ENCODE results near the gene TAOK3. TPM values are rescaled to one million over a fixed set of nuclear protein-coding genes. Genes with fewer than 3 reads are reported as not detected.

TAOK3 gene
- total and polyA plus RNA-seq, 2 of the 8 experiments (the other 6 are each of a cell fraction or from before 2014, with no cell fraction given): 5.2 to 9.3 TPM

DNA sequence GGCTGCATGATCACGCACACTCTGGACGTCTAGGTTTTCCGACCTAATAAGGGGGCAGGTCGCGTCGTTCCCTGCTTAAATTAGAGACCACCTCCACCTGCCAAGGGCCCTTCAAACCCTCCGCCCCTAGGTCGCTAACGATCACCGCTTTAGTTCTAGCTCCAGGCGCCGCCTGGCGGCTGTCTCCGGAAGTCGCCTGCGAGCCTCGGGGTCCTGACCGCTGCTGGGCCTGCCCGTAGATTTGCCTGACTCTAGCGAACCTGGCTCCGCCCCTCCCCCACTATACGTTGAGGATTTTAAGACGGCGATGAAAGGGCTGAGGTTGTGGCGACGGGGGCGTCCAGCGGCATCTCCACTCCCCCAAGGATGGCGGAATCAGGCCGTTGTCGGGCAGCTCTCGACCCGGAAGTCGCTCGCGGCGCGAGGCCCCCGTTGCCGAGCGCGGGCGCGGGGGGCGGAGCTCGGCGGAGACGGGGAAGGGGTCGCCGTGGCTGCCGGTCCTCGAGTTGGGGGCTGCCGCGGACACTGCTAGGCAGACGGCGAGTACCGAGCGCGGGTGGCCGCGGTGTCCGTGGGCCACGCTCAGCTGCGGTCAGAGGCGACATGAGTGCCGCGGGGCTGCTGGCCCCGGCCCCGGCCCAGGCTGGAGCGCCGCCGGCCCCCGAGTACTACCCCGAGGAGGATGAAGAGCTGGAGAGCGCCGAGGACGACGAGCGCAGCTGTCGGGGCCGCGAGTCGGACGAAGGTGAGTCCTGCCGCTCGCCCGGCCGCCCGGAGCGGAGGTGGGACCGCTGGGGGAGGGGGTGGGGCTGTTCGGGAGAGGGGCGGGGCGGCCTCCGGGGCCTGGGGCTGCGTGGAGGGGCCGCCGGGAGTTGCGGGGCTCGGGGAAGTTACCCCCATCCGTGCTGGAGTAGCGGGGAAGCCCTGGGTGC lies 3.6 kb upstream of the TAOK3 start, which contains the start of gene SUDS3 (continued):
- peak; percentile 65 for TF ChIP-seq POLR2AphosphoS5 (IDR thresholded peaks at IDR 0.05; ENCODE audit: low read depth, low read length)
- TF ChIP-seq ASH2L (IDR thresholded peaks at IDR 0.05; ENCODE audit: low read length): peak; percentile 98
- 0 out of 2 replicates have a peak, but pooled peaks have one; percentile 28 for TF ChIP-seq EGR1 (IDR thresholded peaks at IDR 0.05; ENCODE audit: borderline replicate concordance, low read depth, low read length)
- TF ChIP-seq JUN (IDR thresholded peaks at IDR 0.05; ENCODE audit: low read depth, low read length): no peak
- TF ChIP-seq, protein P1, sequence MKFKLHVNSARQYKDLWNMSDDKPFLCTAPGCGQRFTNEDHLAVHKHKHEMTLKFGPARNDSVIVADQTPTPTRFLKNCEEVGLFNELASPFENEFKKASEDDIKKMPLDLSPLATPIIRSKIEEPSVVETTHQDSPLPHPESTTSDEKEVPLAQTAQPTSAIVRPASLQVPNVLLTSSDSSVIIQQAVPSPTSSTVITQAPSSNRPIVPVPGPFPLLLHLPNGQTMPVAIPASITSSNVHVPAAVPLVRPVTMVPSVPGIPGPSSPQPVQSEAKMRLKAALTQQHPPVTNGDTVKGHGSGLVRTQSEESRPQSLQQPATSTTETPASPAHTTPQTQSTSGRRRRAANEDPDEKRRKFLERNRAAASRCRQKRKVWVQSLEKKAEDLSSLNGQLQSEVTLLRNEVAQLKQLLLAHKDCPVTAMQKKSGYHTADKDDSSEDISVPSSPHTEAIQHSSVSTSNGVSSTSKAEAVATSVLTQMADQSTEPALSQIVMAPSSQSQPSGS (IDR thresholded peaks at IDR 0.05; ENCODE audit: low read length): no peak
- peak; percentile 33 for TF ChIP-seq SAP30 (IDR thresholded peaks at IDR 0.05; ENCODE audit: insufficient read depth, insufficient replicate concordance, low read length)
- no peak; a peak in 1 of 4 replicates for TF ChIP-seq HDAC2 (IDR thresholded peaks at IDR 0.05; ENCODE audit: borderline replicate concordance in 1 of 2, low read depth in 2 of 2, low read length in 2 of 2)
- TF ChIP-seq KDM1A (IDR thresholded peaks at IDR 0.05; ENCODE audit: borderline replicate concordance, low read length): no peak
- TF ChIP-seq USF2 (IDR thresholded peaks at IDR 0.05; ENCODE audit: low read length): no peak
- TF ChIP-seq BACH1 (IDR thresholded peaks at IDR 0.05; ENCODE audit: low read length): no peak
- no peak; the same call in 1 of the 2 replicates for TF ChIP-seq MAX (IDR thresholded peaks at IDR 0.05)
- TF ChIP-seq RFX5 (IDR thresholded peaks at IDR 0.05; ENCODE audit: borderline replicate concordance, low read depth, low read length): no peak
- peak; percentile 89 to 95 for TF ChIP-seq RAD21 (IDR thresholded peaks at IDR 0.05 in 1 of 2, conservative IDR thresholded peaks at IDR 0.05 in 1 of 2; ENCODE audit: low read depth in 2 of 2, low read length in 2 of 2)
- peak; percentile 59; the same call in 1 of the 2 replicates for TF ChIP-seq SP1 (IDR thresholded peaks at IDR 0.05; ENCODE audit: low read depth, low read length)
- peak; percentile 81 for TF ChIP-seq NANOG (IDR thresholded peaks at IDR 0.05; ENCODE audit: insufficient read depth, low read depth, low read length, poor library complexity, severe bottlenecking)
- 0 out of 2 replicates have a peak, but pooled peaks have one; percentile 87 for TF ChIP-seq RXRA (IDR thresholded peaks at IDR 0.05; ENCODE audit: insufficient read depth, low read depth, low read length)
- no peak for TF ChIP-seq BCL11A (IDR thresholded peaks at IDR 0.05; ENCODE audit: low read depth in 2 of 2, low read length in 2 of 2)
- no peak for TF ChIP-seq YY1 (IDR thresholded peaks at IDR 0.05; ENCODE audit: low read depth, low read length)
- TF ChIP-seq MAFK (IDR thresholded peaks at IDR 0.05; ENCODE audit: low read depth, low read length): no peak
